GM10266 (cell line): ENCODE measurements around the gene HADH.

Source experiments
- DNase-seq: peaks from one replicate; pipeline ENCODE4 v3.0.0; 2012; ENCODE audit errors: extremely low spot score
- TF ChIP-seq, protein P1 (sequence below): IDR thresholded peaks from 2 replicates; pipeline ENCODE4 v1.5.1; 2012; ENCODE audit warnings: mild to moderate bottlenecking, low read depth; ENCODE audit not compliant: control insufficient read depth, insufficient read depth; ENCODE audit errors: missing control alignments

HADH gene

DNA sequence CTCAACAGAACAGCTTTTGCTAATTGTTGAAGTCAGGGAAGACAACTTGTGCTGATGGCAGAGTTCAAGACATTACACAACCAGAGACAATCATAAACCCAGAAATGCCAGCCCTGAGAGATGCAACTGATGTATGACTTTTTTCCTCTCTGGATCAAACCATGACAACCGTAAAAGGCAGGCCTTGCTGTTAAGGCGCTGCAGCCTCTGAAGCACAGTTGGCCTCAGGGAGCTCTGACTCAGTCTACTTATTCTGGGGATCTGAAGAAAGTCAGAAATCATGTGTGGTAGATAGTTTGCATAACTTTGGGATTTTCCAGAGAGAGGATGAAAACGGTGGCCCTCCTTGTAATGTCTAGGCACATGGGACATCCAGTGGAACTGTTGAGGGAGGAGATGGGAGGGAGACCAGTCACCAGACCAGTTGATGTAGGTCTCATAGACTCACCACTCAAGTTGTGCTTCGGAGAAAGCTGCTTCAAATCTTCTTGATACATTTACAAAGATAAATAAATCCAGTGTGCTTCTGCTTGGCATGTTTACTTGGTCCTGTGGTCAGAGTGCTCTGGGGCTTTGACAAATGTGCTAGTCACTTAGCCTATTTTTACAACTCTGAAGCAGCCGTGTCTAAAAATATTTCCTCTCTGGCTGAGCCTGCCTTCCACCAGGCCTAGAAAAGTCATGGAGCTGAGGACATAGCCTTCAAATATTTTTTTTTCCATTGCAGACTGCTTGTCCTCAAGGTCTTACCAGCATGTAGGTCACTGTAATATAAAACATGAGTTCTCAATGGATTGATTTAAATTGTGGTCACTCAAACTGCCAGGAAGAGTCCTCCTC is 7.5 kb downstream of the HADH start:
- DNase-seq = no peak
- TF ChIP-seq, protein P1, sequence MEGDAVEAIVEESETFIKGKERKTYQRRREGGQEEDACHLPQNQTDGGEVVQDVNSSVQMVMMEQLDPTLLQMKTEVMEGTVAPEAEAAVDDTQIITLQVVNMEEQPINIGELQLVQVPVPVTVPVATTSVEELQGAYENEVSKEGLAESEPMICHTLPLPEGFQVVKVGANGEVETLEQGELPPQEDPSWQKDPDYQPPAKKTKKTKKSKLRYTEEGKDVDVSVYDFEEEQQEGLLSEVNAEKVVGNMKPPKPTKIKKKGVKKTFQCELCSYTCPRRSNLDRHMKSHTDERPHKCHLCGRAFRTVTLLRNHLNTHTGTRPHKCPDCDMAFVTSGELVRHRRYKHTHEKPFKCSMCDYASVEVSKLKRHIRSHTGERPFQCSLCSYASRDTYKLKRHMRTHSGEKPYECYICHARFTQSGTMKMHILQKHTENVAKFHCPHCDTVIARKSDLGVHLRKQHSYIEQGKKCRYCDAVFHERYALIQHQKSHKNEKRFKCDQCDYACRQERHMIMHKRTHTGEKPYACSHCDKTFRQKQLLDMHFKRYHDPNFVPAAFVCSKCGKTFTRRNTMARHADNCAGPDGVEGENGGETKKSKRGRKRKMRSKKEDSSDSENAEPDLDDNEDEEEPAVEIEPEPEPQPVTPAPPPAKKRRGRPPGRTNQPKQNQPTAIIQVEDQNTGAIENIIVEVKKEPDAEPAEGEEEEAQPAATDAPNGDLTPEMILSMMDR = no peak

DNA sequence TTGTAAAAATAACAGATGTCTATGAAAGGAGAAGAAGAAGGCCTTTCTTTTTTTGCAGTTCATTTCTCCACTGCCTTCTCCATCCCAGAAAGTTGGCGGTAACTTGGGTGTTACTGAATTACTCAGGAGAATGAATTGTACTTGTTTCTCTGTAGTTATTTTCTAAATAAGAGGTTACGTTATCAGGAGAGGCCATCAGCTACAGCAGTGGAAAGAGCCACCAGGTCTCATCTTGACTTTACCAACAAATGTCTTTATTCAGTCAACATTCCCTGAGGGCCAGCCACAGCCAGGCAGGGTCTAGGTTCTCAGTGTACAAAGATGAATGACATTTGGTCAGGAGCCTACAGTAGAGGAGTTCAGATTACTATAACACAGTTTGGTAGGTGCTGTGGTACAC is 8.1 kb downstream of the HADH start:
- DNase-seq = no peak
- TF ChIP-seq, protein P1 = no peak

DNA sequence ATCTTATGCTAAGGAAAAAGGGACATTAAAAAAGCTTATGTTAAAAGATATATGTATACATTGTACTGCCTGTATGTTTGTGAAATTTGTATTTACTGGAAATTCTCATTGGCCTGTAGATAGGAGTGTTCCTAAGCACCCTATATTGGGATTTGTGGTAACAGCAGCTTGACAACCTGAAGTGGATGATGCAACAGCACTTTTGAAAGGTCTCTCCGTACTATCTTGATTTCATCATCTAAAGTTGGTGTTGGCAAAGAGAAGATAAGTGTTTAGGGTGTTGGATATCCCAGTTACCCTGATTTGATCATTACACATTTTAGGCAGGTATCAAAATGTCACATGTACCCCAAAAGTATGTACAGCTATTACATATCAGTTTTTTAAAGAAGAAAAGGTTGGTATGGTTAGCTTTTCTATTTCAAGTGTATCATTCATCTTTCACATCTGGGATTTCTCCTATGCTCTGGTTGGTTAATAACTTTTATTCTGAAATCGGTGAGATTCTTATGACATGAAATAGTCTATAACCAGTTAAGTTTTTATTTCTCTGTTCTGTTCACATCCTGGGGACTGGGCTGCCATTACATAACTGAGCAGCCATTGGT is 10.3 kb downstream of the HADH start:
- no peak for DNase-seq
- TF ChIP-seq, protein P1 = no peak

DNA sequence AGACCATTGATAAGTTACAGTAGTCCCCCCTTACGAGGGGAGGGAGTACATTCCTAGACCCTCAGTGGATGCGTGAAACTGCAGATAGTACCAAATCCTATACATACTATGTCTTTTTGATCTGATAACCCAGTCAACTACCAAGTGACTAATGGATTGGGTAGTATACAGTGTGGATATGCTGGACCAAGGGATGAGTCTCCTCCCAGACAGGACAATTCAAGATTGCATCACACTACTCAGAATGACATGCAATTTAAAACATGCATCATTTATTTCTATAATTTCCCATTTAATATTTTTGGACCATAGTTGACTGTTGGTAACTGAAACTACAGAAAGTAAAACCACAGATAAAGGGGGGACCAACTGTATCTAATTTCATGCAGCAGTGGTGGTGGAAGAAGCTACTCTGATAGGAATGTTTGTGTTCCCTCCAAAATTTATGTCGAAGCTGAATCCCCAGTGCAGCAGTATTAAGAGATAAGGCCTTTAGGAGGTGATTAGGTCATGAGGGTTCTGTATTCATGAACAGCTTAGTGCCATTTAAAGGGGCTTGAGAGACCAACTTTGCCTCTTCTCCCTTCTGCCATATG is 11.9 kb downstream of the HADH start:
- TF ChIP-seq, protein P1 = no peak
- DNase-seq = no peak

DNA sequence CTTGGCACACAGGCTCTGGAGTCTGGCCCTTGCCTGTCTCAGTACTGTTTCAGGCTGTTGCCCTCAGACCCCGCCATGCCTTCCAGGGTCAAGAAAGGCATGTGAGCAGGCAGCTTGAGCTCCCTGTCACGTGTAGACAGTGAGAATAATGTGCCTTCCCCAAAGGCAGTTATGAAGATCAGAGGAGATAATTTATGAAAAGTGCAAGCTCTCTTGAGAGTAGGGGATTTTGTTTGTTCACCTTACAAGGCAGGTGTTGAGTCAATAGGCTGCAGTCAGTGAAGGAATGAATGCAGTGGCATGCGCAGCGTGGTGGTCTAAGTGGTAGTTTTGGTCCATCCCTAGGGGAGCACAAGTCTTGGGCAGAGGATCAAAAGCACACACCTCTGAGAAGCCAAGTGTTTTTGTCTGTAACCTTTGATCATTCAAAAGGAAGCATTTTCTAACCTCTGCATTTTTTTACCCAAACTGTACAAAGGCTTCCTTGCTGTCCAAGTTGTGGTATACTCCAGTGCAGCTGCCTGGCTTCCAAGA is 14.4 kb downstream of the HADH start:
- DNase-seq = no peak
- TF ChIP-seq, protein P1 = no peak

DNA sequence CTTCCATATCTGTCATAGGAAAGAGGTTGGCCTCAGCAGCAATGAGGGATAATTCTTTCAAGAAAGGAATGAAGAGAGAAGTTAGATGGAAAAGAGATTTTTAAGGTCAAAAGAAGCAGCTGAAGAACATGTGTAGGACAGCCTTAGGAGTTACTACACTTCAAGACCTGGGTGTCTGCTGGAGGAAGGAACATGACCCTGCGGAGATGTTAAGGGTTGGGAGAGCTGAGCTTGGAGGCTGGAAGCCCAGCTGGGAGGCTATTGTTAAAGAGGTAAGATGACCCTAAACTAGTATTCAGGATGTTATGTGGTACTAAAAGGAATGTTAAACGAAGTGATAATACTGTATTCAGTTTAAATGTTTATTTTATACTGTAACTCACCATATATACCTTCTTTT is 15.0 kb downstream of the HADH start:
- TF ChIP-seq, protein P1 = no peak
- no peak for DNase-seq
